IPS-18a (cell line): ENCODE data around the gene ZNF225.

Experiments used
- H3K27ac ChIP-seq: one replicate; pipeline ENCODE4 v1.5.1; 2013; ENCODE audit warnings: low read length
- H3K27me3 ChIP-seq: one replicate; pipeline ENCODE4 v1.6.1; 2013; ENCODE audit warnings: mild to moderate bottlenecking, low read length; ENCODE audit not compliant: control insufficient read depth, insufficient read depth
- H3K36me3 ChIP-seq: one replicate; pipeline ENCODE4 v1.6.1; 2013; ENCODE audit warnings: low read depth, low read length; ENCODE audit not compliant: control insufficient read depth
- H3K4me1 ChIP-seq: one replicate; pipeline ENCODE4 v1.6.1; 2013; ENCODE audit warnings: low read depth, low read length; ENCODE audit not compliant: control insufficient read depth
- H3K4me3 ChIP-seq: one replicate; pipeline ENCODE4 v1.5.1; 2013; ENCODE audit warnings: low read length
- H3K9ac ChIP-seq: one replicate; pipeline ENCODE4 v1.6.1; 2013; ENCODE audit warnings: mild to moderate bottlenecking, low read length, moderate library complexity
- H3K9me3 ChIP-seq: one replicate; pipeline ENCODE4 v1.6.1; 2013; ENCODE audit warnings: low read depth, low read length; ENCODE audit not compliant: control insufficient read depth

Gene ZNF225

DNA sequence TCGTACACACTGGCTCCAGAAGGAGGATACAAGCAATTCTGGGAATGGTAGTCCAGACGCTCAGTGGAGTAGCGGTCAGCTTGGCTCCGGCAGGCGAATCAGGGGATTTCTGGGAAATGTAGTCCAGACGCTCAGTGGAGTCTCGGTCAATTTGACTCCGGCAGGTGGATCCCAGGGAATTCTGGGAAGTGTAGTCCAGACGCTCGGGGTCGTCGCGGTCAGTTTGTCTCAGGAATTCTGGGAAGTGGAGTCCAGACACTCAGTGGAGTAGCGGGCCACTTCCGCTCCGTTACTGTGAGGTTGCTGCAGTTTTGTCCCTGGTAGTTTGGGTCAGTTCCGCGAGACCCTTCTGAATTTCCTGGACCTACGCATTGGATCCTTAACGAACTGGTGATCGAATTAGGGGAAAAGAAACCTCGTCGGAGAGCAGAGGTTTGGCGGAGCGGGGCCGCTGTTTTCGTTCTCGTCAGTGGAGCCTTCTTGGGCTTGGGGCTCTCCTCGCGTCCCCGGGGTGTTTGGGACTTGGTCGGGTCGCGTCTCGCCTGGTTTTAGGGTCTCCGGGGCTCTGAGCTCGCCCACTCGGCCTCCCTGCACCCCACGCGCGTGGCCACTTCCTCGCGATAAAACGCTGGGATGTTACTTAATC lies at the start of gene ZNF225:
Gene ZNF225 (plus strand): TSS at position 262 of the 646 bp plus-strand sequence. CDS start 2,429 bp downstream, outside the sequence.
- Histone ChIP-seq H3K27ac (peak within 1 kb of the TSS; percentile 61), H3K36me3 (peaks cover 8% of the 10 kb centered on the region), H3K9me3 (no peaks in the 10 kb centered on the region), H3K4me1 (no peaks in the 10 kb centered on the region), H3K9ac (peak within 1 kb of the TSS; percentile 92), H3K27me3 (no peaks in the 10 kb centered on the region), H3K4me3 (peak within 1 kb of the TSS; percentile 93)

DNA sequence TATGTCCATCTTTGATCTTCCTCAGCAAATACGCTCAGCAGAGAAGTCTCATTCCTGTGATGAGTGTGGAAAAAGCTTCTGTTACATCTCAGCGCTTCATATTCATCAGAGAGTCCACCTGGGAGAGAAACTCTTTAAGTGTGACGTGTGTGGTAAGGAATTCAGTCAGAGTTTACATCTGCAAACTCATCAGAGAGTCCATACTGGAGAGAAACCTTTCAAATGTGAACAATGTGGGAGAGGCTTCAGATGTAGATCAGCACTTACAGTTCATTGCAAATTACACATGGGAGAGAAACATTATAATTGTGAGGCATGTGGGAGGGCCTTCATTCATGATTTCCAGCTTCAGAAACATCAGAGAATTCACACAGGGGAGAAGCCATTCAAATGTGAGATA lies 46.9 kb upstream of the ZNF225 start:
- no peak overlapping the region for H3K27ac ChIP-seq
- H3K27me3 ChIP-seq = no peaks in the 10 kb centered on the region
- H3K4me1 ChIP-seq = no peaks in the 10 kb centered on the region
- peaks cover 29% of the 10 kb centered on the region for H3K36me3 ChIP-seq
- H3K9ac ChIP-seq = no peak overlapping the region
- peaks cover 34% of the 10 kb centered on the region for H3K9me3 ChIP-seq
- no peak overlapping the region for H3K4me3 ChIP-seq

DNA sequence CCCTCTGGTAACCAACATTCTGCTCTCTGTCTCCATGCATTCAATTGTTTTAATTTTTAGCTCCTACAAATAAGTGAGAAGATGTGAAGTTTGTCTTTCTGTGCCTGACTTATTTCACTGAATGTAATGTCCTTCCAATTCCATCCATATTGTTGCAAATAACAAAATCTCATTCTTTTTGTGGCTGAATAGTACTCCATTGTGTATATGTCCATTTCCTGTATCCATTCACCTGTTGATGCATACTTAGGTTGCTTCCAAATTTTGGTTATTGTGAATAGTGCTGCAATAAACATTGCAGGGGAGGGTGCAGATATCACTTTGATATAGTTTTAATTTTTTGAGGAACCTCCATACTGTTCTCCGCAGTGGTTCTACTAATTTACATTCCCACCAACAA lies 43.8 kb upstream of the ZNF225 start:
- Histone ChIP-seq H3K27me3 (peaks cover 14% of the 10 kb centered on the region), H3K9ac (no peak overlapping the region), H3K4me3 (no peak overlapping the region), H3K4me1 (peaks cover 3% of the 10 kb centered on the region), H3K36me3 (peaks cover 13% of the 10 kb centered on the region), H3K9me3 (peaks cover 34% of the 10 kb centered on the region), H3K27ac (no peak overlapping the region)

DNA sequence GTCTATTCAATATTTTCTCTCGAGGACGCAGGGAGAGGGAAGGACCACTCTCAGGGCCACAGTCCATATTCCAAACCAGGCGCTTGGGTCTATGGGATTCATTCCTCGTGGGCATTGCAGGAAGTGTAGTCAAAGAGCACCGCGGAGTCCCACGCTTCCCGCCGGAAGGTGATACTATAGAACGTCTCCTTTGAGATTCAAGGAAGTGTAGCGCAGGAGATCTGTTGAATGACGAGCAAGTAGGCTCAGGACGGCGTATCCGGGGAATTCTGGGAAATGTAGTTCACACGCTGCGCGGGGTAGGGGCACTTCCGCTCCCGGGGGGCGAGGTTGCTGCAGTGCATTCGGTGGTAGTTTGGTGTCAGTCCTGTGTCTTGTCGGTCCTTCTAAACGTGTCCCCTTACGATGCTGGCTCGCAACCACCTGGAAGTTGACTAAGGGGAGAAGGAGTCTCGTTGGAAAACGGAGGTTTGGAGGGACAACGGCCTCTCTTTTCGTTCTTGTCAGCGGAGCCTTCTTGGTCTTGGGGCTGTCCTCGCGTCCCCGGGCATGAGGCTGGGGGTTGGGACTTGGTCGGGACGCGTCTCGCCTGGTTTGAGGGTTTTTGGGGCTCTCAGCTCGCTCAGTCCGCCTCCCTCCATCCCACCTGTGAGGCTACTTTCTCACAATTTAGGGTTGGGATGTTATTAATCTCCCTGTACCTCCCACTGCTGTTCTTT lies 41.2 kb upstream of the ZNF225 start, which contains the start of gene ZNF284:
Gene ZNF284 (plus strand): TSS at position 336 of the 719 bp plus-strand sequence. CDS start 4,231 bp downstream, outside the sequence.
- Histone ChIP-seq H3K9ac (peak within 1 kb of the TSS; percentile 29), H3K9me3 (peaks cover 15% of the 10 kb centered on the region)

DNA sequence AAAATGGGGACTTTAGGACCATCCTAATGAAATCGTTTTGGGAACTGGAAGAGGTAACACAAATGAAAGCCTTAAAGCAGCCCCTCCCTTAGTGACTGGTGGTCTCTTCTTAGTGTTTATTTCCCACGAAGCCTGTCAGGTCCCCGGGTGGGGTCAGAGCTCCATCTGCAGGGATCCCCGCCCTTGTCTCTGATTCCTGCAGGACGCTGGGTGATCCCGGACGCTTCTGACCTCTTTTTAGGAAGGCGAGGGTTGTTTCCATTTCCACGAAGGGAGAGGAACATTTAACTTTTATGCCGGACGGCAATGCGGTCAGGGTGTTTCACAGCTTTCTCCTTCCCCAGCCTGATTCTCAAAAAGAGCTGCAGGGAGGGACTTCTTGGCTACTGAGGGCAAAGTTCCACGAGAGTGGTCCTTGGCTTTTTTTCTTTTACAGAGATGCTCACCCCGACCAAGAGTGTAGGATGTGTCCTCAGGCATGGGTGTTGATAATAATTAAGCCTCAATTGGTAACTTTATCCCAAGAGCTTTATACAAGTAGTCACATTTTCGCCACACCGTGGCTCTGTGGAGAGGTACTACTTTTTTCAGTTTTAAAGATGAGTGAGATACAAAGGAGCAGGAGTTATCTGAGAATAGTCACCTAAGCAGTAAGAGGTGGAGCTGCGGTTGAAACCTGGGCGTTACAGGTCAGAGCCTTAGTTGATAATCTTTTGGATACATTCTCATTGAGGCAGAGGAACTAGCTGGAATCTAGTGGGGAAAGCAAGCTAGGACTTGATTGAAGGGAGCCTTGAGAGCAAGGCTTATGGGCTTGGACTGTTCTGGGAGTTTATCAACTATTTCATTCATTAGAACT lies 40.4 kb upstream of the ZNF225 start:
- Histone ChIP-seq H3K4me1 (peaks cover 3% of the 10 kb centered on the region), H3K9ac (no peak overlapping the region), H3K36me3 (no peaks in the 10 kb centered on the region), H3K4me3 (peak overlapping the region; percentile 78), H3K27ac (no peak overlapping the region), H3K9me3 (peaks cover 11% of the 10 kb centered on the region), H3K27me3 (peaks cover 14% of the 10 kb centered on the region)

More for the DNA sequence above, 41.2 kb upstream of the ZNF225 start, which contains the start of gene ZNF284:
- Histone ChIP-seq H3K4me1 (peaks cover 3% of the 10 kb centered on the region), H3K27me3 (peaks cover 14% of the 10 kb centered on the region), H3K36me3 (no peaks in the 10 kb centered on the region), H3K27ac (no peak within 1 kb of the TSS), H3K4me3 (peak within 1 kb of the TSS; percentile 78)

DNA sequence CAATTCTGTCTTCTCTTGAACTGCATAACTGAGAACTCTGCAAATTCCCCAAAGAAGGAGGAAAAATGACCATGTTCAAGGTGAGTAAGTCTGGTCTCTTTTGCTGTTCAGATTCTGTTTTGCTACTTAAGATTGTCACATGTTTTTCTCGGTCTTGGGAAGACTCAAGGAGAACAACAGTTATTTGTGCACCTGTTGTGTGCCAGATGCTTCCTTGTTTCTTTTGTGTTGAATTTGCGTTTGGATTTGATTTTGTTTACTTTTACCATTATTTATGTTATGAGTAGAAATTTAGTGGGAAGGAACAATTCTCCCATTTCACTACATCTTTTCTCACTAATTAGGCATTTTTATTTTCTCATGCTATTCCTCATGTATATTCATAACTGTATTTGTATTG lies 36.9 kb upstream of the ZNF225 start:
- Histone ChIP-seq H3K4me3 (no peak overlapping the region), H3K36me3 (no peaks in the 10 kb centered on the region), H3K4me1 (peaks cover 3% of the 10 kb centered on the region), H3K27me3 (peaks cover 14% of the 10 kb centered on the region), H3K9me3 (no peaks in the 10 kb centered on the region), H3K27ac (no peak overlapping the region), H3K9ac (no peak overlapping the region)

DNA sequence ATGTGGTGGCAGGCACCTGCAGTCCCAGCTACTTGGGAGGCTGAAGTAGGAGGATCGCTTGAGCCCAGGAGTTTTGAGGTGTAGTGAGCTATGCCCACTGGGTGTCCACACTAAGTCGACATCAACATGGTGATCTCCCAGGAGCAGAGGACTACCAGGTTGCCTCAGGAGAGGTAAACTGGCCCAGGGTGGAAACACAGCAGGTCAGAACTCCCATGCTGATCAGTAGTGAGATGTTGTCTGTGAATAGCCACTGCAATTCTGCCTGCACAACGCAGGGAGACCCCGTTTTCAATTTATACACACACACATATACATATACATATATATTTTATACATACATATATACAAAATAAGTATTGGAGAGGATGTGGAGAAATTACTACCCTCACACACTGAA lies 21.1 kb upstream of the ZNF225 start:
- Histone ChIP-seq H3K27ac (no peak overlapping the region), H3K27me3 (no peaks in the 10 kb centered on the region), H3K9ac (no peak overlapping the region), H3K9me3 (no peaks in the 10 kb centered on the region), H3K4me3 (no peak overlapping the region), H3K4me1 (no peaks in the 10 kb centered on the region), H3K36me3 (no peaks in the 10 kb centered on the region)

DNA sequence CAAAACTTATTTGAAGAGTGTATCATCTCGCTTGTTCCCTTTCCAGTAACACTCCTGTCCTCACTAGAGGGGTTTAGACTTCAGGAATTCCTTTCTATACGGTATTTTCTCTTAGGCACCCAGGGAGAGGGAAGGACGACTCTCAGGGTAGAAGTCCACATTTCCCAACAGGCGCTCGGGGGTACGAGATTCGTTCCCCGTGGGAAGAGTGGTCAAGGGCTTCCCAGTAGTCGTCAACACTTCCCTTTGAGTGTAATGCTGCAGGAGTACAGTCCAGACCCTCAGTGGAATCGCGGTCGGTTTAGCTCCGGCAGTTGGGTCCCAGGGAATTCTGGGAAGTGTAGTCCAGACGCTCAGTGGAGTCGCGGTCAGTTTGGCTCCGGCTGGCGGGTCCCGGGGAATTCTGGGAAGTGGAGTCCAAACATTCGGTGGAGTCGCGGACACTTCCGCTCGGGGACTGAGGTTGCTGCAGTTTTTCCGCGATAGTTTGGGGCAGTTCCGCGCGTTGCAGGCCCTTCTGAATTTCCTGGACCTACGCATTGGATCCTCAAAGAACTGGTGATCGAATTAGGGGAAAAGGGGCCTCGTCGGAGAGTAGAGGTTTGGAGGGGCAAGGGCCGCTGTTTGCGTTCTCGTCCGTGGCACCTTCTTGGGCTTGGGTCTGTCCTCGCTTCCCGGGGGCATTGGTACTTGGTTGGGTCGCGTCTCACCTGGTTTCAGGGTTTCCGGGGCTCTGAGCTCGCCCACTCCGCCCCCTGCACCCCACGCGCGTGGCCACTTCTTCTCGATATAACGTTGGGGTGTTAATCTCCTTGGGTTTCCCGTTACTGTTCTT lies 19.1 kb upstream of the ZNF225 start, which contains the start of gene ZNF224:
Gene ZNF224 (plus strand): TSS at position 431 of the 835 bp plus-strand sequence. CDS start 3,513 bp downstream, outside the sequence.
- Histone ChIP-seq H3K27me3 (no peaks in the 10 kb centered on the region), H3K4me1 (no peaks in the 10 kb centered on the region), H3K36me3 (no peaks in the 10 kb centered on the region), H3K9me3 (no peaks in the 10 kb centered on the region), H3K4me3 (peak within 1 kb of the TSS; percentile 79), H3K27ac (no peak within 1 kb of the TSS), H3K9ac (peak within 1 kb of the TSS; percentile 42)

DNA sequence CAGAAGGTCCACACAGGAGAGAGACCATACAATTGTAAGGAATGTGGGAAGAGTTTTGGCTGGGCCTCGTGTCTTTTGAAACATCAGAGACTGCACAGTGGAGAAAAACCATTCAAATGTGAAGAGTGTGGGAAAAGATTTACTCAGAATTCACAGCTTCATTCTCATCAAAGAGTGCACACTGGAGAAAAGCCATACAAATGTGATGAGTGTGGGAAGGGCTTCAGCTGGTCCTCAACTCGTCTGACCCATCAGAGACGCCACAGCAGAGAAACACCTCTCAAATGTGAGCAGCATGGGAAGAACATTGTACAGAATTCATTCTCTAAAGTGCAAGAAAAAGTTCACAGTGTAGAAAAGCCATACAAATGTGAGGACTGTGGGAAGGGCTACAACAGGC lies 5.4 kb upstream of the ZNF225 start:
- no peaks in the 10 kb centered on the region for H3K4me1 ChIP-seq
- no peaks in the 10 kb centered on the region for H3K27me3 ChIP-seq
- no peak overlapping the region for H3K4me3 ChIP-seq
- no peak overlapping the region for H3K9ac ChIP-seq
- H3K9me3 ChIP-seq = peaks cover 20% of the 10 kb centered on the region
- no peak overlapping the region for H3K27ac ChIP-seq
- peaks cover 24% of the 10 kb centered on the region for H3K36me3 ChIP-seq

DNA sequence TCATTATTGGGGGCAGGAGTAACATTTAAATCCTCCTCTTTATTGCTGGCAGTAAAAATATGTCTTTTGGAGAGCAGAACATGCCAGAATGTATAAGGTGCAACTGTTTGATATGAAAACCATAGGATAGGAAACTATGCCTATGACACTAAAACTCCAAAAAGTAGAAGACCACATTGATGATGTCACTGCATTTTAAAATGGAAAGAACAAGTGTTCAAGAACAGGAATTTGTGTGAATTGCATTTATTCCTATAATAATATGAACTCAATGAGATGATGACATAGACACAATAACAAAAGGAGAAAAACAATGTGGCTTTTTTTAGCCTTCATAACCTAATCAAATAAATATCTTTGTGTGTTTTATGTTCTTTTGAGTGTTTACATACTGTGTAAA lies 3.7 kb upstream of the ZNF225 start:
- no peaks in the 10 kb centered on the region for H3K4me1 ChIP-seq
- H3K27me3 ChIP-seq = no peaks in the 10 kb centered on the region
- H3K9me3 ChIP-seq = peaks cover 20% of the 10 kb centered on the region
- no peak overlapping the region for H3K9ac ChIP-seq
- H3K4me3 ChIP-seq = no peak overlapping the region
- peaks cover 14% of the 10 kb centered on the region for H3K36me3 ChIP-seq
- no peak overlapping the region for H3K27ac ChIP-seq
